T-helper 9 cell (primary cell): ENCODE data around the gene KMT2C.
A peak's percentile ranks its signal among the peaks of the same experiment; 100 is the strongest.
"Not testable (repeated sequence)": the region's sequence is repeated elsewhere in the genome, so short reads cannot be mapped to it uniquely, and the experiment has no call there.

Experiments used
- DNase-seq: peaks from one replicate; pipeline ENCODE4 v3.0.0-alpha.2; 2020
- total RNA-seq, 2 donors: gene quantifications; one replicate each; lab custom pipeline; 2026; lab: John Stamatoyannopoulos, UW

Gene KMT2C
- total RNA-seq, result 277 to 323 reads per million in 2 donors

DNA sequence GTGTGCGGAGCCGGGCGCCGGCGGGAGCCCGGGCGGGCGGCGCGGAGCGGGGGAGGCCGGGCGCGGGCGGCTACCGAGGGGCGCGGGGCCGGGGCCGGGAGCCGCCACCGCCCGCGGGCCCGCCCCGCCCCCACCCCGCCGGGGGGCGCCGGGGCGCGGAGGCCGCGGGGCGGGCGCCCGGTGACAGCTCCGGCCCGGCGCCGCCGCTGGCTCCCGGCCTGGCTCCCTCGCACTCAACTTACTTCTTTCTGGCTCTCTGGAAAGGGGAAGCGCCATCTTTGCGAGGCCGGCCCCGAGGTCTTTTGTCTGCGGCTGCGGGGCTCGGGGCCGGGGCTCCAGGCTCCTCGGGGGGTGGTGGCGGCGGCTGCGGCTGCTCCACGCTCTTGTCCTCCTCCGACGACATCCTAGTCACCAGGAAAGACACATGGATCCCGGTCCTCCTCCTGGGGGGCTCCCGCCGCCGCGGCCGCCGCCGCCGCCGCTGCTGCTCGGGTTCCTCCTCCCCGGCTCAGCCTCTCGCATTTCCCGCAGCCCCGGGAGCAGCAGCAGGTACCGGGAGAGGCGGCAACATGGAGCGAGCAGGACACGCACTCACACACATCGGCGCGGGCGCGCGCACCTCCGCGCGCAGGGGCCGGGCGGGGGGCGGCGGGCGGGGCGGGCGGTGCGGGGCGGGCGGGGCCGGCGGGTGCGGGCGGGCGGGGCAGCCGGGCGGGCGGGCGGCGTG lies at the start of gene KMT2C:
KMT2C (minus strand) TSS at position 620 of the 727 bp plus-strand sequence; CDS start at position 403, 217 bp downstream.
- DNase-seq, result peak; percentile 49

DNA sequence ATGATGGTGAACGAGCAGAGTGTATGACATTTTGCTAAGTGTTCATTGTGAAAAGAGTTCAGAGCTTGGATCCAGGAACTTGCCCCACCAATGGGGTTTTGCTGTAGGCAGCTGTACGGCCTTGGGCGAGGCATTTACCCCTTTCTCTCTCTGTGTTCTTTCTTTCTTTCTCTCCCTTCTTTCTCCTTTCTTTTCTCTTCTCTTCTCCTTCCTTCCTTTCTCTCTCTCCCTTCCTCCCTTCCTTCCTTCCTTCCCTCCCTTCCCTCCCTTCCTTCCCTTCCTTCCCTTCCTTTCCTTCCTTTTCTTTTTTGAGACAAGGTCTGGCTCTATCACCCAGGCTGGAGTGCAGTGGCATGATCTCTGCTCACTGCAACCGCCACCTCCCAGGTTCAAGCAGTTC lies 45.3 kb upstream of the KMT2C start:
- no peak for DNase-seq

DNA sequence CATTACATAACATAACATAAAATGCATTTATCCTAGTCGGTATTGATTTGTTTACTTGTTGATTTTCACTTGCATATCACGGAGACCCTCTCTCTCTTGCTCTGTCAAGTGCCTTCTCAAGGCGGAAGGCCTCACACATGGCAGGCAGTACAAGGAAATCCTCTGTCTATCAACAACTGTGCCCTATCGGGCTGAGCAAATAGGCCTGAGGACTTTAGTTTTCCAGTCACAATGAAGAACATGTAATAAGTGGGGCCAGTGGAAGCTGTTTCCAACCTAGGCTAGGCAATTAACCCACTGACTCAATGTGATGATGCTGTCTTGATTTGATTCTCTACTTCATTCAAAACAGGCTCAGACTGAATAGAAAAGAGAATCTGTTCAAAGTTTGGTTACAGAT lies 44.9 kb upstream of the KMT2C start:
- no peak for DNase-seq

DNA sequence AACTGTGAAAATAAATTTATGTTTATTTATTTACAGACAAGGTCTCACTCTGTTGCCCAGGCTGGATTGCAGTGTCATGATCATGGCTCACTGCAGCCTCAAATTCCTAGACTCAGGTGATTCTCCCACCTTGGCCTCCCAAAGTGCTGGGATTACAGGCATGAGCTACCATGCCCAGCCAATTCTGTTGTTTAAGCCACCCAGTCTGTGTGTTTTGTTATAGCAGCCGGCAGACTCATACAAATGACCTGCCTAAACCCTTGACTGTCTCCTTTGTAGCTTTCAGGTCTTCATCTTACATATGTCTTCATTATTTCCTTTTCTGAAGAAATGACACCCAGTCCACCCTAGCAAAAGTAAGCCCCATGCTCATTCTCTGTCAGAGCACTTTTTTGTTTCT lies 43.8 kb upstream of the KMT2C start:
- DNase-seq, result no peak

DNA sequence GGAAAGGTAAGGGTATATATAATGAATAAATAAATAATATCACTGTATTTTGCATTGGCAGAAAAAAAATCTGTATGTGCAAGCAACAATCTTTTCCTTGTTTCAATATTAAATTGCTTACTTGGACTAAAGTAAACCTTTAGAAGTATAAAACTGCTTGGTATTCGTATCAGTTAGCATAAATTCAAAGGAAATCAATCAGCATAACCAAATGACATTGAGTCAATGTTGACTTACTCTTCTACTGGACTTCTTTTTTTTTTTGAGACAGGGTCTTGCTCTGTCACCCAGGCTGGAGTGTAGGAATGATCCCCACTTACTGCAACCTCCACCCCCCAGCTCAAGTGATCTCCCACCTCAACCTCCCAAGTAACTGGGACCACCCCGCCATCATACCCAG lies 42.3 kb upstream of the KMT2C start:
- DNase-seq, result no peak

DNA sequence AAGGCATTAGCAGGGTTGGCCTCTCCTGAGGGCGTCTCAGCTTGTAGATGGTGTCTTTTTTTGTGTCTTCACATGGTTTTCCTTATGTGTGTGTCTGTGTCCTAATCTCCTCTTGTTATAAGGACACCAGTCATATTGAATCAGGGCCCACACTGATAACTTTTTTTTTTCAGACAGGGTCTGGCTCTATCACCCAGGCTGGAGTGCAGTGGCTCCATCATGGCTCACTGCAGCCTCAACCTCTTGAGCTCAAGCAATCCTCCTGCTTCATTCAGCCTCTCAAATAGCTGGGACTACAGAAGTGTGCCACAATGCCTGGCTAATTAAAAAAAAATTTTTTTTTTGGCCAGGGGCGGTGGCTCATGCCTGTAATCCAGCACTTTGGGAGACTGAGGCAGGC lies 41.3 kb upstream of the KMT2C start:
- DNase-seq, result no peak

DNA sequence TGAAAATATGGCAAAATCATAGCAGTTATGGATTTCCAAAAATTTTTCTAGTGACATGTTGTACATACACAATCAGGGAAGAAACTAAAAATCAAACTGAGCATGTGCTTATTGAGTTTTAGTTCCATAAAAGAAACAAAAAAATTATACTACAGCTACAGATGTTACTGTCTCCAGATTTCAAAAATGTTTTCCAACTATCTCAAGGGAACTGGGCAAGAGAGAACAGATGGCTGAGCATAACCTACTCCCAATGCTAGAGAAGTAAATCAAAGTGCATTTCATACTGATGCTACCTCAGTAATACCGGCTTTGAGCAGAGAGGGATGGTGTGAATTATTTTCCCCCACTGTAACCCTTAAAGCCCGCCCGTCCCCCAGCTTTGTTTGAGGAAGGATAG lies 40.7 kb upstream of the KMT2C start:
- no peak for DNase-seq

DNA sequence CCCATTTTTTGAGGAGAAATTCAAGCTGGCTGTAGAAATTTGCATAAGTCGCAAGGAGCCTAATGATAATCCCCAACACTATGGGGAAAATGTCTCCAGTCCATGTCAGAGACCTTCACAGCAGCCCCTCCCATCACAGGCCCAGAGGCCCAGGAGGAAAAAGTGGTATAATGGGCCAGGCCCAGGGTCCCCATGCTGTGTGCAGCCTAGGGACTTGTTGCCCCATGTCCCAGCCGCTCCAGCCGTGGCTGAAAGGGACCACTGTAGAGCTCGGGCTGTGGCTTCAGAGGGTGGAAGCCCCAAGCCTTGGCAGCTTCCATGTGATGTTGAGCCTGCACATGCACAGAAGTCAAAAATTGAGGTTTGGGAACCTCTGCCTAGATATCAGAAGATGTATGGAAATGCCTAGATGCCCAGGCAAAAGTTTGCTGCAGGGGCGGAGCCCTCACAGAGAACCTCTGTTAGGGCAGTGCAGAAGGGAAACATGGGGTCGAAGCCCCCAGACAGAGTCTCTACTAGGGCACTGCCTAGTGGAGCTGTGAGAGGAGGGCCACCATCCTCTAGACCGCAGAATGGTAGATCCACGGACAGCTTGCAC lies 35.3 kb upstream of the KMT2C start:
- DNase-seq, result not testable (repeated sequence)

DNA sequence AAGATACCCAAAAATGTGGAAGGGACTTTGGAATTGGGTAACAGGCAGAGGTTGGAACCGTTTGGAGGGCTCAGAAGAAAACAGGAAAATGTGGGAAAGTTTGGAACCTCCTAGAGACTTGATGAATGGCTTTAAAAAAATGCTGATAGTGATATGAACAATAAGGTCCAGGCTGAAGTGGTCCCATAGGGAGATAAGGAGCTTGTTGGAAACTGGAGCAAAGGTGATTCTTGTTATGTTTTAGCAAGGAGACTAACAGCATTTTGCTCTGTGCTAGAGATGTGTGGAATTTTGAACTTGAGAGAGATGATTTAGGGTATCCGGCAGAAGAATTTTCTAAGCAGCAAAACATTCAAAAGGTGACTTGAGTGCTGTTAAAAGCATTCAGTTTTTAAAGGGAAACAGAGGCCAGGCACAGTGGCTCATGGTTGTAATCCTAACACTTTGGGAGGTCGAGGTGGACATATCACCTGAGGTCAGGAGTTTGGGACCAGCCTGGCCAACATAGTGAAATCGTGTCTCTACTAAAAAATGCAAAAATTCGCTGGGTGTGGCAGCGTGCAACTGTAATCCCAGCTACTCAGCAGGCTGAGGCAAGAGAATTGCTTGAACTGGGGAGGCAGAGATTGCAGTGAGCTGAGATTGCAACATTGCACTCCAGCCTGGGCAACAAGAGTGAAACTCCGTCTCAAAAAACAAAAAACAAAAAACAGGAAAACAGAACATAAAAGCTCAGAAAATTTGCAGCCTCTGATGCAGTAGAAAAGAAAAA lies 34.6 kb upstream of the KMT2C start:
- not testable (repeated sequence) for DNase-seq

DNA sequence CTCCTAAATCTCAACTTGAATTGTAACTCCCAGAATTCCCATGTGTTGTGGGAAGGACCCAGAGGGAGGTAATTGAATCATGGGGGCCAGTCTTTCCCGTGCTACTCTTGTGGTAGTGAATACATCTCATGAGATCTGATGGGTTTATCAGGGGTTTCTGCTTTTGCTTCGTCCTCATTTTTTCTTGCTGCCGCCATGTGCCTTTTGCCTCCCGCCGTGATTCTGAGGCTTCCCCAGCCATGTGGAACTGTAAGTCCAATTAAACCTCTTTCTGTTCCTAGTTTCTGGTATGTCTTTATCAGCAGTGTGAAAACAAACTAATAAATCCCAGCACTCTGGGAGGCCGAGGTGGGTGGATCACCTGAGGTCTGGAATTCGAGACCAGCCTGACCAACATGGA lies 33.8 kb upstream of the KMT2C start:
- not testable (repeated sequence) for DNase-seq

DNA sequence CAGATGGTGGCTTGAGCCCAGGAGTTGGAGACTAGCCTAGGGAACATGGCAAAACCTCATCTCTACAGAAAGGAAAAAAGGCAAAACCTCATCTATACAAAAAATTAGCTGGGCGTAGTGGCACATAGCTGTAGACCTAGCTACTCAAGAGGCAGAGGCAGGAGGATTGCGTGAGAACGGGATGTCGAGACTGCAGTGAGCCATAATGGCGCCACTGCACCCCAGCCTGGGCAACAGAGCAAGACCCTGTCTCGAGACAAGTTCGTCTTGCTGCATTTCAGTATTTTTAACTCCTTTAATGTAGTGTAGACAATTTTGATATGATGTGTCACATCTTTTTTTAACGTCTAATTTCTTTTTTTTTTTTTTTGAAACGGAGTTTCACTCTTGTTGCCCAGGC lies 31.4 kb upstream of the KMT2C start:
- no peak for DNase-seq

DNA sequence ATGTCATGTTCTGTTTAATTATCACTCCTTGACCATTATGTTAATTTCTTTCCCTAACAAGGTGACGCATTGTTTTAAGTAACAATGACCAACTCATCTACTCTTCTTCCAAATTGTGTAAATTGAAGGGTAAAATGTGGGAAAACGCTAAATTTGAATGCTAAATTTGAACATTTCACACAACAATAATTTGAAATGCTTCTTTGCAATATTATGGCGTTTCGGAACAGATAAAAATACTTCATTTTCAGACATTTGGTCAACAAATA lies 29.2 kb upstream of the KMT2C start:
- DNase-seq, result no peak

DNA sequence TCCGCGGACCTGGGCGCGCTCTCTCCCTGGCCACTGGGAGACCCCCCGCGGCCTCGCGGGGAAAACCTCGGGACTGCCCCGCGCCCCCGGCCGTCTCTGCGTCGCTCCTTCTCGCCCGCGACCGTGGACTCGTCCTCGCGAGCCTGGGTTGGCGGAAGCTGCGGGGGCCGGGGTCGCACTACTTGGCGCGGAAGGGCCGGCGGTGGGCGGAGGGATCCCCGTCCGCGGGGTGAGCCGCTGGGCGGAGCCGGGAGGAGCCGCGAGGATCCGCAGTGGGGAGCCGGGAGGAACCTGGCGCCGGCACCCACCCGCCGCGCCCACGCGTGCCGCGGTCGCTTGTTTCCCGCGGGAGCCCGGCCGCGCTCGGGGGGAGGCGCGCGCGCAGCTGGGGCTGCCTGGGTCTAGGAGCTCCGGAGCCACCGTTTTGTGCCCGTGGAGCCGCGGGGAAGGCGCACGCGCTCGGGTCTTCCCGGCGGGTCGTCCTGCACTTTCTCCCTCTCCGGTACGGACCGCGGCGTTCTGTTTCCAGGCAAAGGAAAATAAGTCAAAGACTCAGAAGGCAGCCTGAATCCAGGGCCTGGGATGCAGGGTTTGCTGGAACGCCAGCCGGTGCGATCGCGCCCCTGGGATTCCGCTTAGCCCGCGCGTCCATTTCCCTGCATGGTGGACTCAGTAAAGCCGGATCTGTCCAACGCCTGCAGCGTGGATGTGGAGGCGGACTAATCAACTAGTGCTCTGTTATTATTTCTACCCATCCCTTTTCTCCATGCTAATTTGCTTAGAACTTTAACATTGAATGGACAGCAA lies 28.7 kb upstream of the KMT2C start:
- DNase-seq, result peak; percentile 54

DNA sequence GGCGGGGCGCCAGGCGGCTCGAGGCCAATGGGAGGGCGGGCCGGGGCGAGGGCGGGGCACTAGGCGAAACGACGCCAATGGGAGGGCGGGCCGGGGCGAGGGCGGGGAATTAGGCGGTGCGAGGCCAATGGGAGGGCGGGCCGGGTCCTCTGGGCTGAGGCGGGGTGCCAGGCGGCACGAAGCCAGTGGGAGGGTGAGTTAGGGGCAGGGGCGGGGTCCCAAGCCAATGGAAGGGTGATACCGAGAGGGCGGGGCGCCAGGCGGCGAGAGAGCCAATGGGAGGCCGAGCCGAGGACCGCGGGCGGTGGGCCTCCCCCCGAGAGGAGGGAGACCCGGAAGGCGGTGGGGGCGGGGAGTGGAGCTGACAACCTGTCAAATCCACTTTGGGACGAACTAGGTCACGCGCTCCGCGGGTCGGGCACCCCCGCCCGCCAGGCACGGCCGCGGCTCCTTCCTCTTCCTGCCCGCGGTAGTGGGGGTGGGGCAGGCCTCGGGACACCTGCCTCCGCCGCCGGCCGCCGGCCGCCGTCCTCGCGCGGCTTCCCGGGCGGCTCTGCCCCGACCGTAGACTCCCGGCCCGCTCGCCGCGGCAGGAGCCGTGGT lies 28.0 kb upstream of the KMT2C start:
- DNase-seq, result peak; percentile 100

DNA sequence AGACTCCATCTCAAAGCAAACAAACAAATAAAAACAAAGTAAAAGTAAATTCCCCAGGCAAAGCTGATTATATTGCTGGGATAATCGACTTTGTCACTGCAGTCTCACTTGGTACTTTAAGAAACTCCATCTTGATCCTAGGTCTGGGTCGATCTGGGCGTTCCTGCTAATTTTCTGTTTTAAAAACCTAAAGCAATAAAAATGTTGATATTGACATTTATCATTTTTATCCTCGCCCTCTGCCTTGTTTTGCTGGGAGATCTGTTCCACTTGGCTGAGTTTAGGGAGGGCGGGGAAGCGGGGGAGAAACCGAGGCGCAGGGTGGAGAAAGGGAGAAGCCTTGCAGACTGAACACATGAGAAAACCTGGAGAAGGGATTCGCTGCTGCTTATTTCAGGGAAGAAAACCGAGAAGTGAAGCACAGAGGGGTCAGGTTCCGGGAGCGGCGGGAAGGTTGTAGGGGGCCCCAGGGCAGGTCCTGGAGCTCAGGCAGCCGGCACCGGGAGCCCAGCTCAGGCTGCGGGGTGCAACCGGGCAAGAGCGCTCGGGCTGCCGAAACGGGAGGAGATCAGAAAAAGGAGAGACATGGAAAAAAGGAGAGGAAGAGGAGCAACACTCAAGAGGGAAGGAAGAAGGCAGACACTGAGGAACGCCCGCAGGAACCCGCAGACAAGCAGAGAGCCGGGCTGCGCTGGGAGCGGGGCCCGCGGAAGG lies 27.3 kb upstream of the KMT2C start:
- no peak for DNase-seq

DNA sequence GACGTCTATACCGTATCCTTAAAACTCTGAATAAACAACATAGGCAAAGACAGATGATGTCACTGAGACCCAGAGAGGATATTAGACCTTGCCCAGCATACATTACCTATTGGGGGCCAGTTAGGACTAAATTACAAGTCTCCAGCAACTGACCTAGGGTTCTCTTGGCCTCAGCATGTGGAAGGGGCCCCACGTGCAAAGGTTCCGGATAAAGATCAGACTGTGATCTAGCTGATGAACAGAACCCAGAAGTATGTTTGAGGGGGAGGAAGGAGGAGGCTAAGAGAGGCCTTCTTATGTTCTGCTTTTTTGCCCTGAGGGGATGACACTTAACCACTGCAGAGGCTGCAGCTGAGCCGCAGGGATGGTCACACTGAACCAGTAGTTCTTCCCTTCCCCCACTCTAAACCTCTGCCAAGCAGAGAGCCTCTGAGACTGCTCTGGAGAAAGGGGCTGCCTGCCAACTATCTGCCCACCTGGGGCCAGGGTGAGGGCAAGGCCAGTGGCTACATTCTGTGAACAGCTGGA lies 24.0 kb upstream of the KMT2C start:
- DNase-seq, result no peak

DNA sequence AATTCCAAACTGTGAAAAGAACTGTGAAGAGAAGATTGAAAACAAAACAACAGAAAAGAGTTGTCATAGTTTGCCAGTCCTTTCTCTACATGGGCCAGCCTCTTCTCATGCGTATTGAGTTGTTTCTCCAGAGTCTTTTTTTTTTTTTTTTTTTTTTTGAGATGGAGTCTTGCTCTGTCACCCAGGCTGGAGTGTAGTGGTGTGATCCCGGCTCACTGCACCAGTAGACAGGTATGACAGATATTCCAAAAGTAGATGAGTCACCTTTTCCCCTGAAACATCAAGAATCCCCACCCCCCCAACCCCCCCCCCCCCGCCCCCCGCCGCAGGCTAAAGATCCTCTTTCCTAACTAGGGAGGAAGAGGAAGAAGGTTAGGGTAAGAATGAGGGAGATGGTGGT lies 15.6 kb upstream of the KMT2C start:
- no peak for DNase-seq

DNA sequence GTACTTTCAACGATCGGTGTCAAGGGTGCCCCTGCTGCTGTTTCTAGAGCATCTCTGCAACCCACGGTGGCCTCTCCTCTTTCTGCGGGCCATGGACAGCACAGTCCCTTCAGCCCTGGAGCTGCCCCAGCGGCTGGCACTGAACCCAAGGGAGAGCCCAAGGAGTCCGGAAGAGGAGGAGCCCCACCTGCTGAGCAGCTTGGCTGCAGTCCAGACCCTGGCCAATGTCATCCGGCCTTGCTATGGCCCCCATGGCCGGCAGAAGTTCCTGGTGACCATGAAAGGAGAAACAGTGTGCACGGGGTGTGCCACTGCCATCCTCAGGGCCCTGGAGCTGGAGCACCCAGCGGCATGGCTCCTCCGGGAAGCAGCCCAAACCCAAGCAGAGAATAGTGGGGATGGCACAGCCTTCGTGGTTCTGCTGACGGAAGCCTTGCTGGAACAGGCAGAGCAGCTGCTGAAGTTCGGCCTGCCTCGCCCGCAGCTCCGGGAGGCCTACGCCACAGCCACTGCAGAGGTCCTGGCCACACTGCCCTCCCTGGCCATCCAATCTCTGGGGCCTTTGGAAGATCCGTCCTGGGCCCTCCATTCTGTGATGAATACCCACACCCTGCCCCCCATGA lies 9.7 kb upstream of the KMT2C start:
- DNase-seq, result not testable (repeated sequence)

DNA sequence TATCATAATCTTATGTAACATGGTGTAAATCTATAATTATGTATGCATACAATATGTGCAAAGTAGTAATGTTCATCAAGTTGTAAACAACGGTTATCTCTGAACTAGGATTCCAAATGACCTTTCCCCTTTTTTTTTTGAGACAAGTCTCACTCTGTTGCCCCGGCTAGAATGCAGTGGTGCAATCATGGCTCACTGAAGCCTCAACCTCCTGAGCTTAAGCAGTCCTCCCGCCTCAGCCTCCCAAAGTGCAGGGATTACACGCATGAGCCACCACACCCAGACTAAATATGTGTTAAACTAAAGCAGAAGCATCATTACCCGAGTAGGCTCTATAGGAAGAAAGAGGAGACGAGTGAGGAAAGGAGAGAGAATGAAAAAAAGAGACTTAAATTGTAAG lies 7.8 kb upstream of the KMT2C start:
- DNase-seq, result no peak

DNA sequence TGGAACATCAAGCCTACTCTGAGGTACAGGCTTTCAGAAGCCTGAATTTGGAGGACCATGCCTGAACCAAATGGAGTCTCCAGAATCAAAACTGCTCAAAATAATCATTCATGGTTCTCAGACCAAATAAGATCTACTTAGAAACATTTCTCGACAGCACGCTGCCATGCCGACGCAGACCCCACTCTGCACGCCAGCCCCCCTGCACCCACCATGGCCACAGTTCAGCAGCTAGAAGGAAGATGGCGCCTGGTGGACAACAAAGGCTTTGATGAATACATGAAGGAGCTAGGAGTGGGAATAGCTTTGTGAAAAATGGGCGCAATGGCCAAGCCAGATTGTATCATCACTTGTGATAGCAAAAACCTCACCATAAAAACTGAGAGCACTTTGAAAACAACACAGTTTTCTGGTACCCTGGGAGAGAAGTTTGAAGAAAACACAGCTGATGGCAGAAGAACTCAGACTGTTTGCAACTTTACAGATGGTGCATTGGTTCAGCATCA lies 6.6 kb upstream of the KMT2C start:
- DNase-seq, result no peak

DNA sequence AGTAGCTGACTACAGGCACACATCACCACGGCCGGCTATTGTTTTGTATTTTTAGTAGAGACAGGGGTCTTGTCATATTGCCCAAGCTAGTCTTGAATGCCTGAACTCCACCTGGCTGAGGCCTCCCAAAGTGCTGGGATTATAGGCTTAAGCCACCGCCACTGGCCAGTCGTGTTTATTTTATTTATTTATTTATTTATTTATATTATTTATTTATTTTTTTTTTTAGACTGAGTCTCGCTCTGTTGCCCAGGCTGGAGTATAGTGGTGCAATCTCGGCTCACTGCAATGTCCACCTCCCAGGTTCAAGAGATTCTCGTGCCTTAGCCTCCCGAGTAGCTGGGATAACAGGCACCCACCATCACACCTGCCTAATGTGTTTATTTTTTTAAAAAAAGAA lies 6.0 kb upstream of the KMT2C start:
- DNase-seq, result not testable (repeated sequence)
